GM12878 (cell line): ENCODE results near the gene NHLRC4.

Experiments used
- CEBPB ChIP-seq, 2 experiments: fragments of 150-350 bp in 1 of 2; IDR thresholded peaks; 2 replicates each; pipeline ENCODE4 v1.6.1; 2012 to 2014; ENCODE audit warnings: low read depth in 2 of 2, low read length in 2 of 2, borderline replicate concordance in 1 of 2, inconsistent platforms in 1 of 2
- CTCF ChIP-seq, 3 experiments: IDR thresholded peaks in 2 of 3; conservative IDR thresholded peaks in 1 of 3; 2 replicates each; pipeline ENCODE4 v1.5.1; 2011; ENCODE audit warnings: low read depth in 3 of 3, low read length in 3 of 3, mild to moderate bottlenecking in 3 of 3, control low read depth in 2 of 3, moderate library complexity in 2 of 3, inconsistent platforms in 1 of 3, mixed read lengths in 1 of 3; ENCODE audit not compliant: control insufficient read depth in 2 of 3, insufficient read depth in 1 of 3; ENCODE audit errors: extremely low read depth in 1 of 3
- GABPA ChIP-seq: IDR thresholded peaks from 2 replicates; pipeline ENCODE4 v1.6.1; 2014; ENCODE audit warnings: antibody characterized with exemption, low read depth, mild to moderate bottlenecking, inconsistent platforms
- HDAC2 ChIP-seq: fragments of 200-600 bp; sonication (generic); IDR thresholded peaks from 2 replicates; pipeline ENCODE4 v1.6.1; 2017
- KDM1A ChIP-seq: fragments of 200-600 bp; sonication (generic); IDR thresholded peaks from 2 replicates; pipeline ENCODE4 v1.6.1; 2016; ENCODE audit warnings: borderline replicate concordance
- NFIC ChIP-seq: IDR thresholded peaks from 2 replicates; pipeline ENCODE4 v1.6.1; 2012; ENCODE audit warnings: low read depth, mild to moderate bottlenecking, inconsistent platforms, low read length, moderate library complexity
- POLR2A ChIP-seq: IDR thresholded peaks from 2 replicates; pipeline ENCODE4 v1.6.1; 2011; ENCODE audit warnings: low read depth, mild to moderate bottlenecking, low read length
- SMC3 ChIP-seq: IDR thresholded peaks from 2 replicates; pipeline ENCODE4 v1.6.1; 2011; ENCODE audit warnings: low read length, improper control_type of control experiment, borderline replicate concordance
- SP1 ChIP-seq: IDR thresholded peaks from one replicate; pipeline ENCODE4 v1.6.1; 2011; ENCODE audit warnings: low read depth, low read length
- SRF ChIP-seq, 2 experiments: IDR thresholded peaks; 2 replicates each; pipeline ENCODE4 v1.6.1; 2011; ENCODE audit warnings: low read depth in 2 of 2, low read length in 2 of 2, mild to moderate bottlenecking in 1 of 2, moderate library complexity in 1 of 2
- ZNF384 ChIP-seq: IDR thresholded peaks from 2 replicates; pipeline ENCODE4 v1.6.1; 2012; ENCODE audit warnings: low read depth, mild to moderate bottlenecking, low read length, improper control_type of control experiment, borderline replicate concordance
- TF ChIP-seq, protein P1 (sequence below): IDR thresholded peaks from 2 replicates; pipeline ENCODE4 v1.6.1; 2012; ENCODE audit warnings: low read depth, low read length, improper control_type of control experiment

GRCh38 chr16:533391-534123 lies 33.2 kb upstream of the NHLRC4 start:
- TF ChIP-seq CTCF (IDR thresholded peaks at IDR 0.05 in 2 of 3, conservative IDR thresholded peaks at IDR 0.05 in 1 of 3; ENCODE audit: control insufficient read depth in 2 of 3, extremely low read depth in 1 of 3, insufficient read depth in 1 of 3, low read depth in 3 of 3, low read length in 3 of 3) (no peak), SP1 (no peak), KDM1A (no peak), SRF (IDR thresholded peaks at IDR 0.05; ENCODE audit: low read depth in 2 of 2, low read length in 2 of 2) (no peak), POLR2A (no peak), CEBPB (IDR thresholded peaks at IDR 0.05; ENCODE audit: borderline replicate concordance in 1 of 2, low read depth in 2 of 2, low read length in 2 of 2) (no peak), SMC3 (no peak), NFIC (no peak), HDAC2 (no peak), ZNF384 (no peak), GABPA (no peak)
- TF ChIP-seq, protein P1, sequence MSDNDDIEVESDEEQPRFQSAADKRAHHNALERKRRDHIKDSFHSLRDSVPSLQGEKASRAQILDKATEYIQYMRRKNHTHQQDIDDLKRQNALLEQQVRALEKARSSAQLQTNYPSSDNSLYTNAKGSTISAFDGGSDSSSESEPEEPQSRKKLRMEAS = no peak
